GM18873 (cell line): Measurements from ENCODE around the gene COL6A1.
"Not testable (repeated sequence)": the region's sequence is repeated elsewhere in the genome, so short reads cannot be mapped to it uniquely, and the experiment has no call there.

Experiments used
- ATAC-seq: cut with Tn5 transposase; IDR thresholded peaks from one replicate; pipeline ENCODE4 v1.9.1; 2021; ENCODE audit warnings: mild to moderate bottlenecking, moderate library complexity, moderate number of reproducible peaks; ENCODE audit not compliant: unreplicated experiment, low FRiP score

Gene COL6A1

DNA sequence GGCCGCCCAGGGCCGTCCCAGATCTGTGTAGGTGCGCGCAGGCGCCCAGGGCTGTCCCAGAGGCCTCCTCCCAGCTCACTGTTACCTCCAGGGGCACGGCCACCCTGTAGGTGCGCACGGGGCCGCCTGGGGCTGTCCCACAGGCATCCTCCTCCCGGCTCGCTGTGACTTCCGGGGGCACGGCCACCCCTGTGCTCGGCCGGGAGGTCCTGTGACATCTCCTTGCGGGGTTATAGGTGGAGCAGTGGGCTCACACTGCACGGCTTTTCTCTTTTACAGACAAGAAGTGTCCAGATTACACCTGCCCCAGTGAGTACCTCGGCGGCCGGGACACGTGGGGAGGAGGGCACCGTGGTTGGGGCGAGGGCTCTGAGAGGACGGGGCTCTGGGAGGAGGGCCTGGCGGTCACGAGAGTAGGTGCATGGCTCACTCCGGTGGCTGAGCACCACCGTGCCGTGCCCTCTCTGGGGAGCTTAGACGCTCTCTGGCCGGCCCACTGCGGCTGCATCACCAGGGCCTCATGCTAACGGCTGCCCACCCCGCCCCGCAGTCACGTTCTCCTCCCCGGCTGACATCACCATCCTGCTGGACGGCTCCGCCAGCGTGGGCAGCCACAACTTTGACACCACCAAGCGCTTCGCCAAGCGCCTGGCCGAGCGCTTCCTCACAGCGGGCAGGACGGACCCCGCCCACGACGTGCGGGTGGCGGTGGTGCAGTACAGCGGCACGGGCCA, 21.4 kb downstream of the COL6A1 start:
- no peak for ATAC-seq

DNA sequence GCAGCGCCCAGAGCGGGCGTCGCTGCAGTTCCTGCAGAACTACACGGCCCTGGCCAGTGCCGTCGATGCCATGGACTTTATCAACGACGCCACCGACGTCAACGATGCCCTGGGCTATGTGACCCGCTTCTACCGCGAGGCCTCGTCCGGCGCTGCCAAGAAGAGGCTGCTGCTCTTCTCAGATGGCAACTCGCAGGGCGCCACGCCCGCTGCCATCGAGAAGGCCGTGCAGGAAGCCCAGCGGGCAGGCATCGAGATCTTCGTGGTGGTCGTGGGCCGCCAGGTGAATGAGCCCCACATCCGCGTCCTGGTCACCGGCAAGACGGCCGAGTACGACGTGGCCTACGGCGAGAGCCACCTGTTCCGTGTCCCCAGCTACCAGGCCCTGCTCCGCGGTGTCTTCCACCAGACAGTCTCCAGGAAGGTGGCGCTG, 22.0 kb downstream of the COL6A1 start:
- ATAC-seq: no peak

DNA sequence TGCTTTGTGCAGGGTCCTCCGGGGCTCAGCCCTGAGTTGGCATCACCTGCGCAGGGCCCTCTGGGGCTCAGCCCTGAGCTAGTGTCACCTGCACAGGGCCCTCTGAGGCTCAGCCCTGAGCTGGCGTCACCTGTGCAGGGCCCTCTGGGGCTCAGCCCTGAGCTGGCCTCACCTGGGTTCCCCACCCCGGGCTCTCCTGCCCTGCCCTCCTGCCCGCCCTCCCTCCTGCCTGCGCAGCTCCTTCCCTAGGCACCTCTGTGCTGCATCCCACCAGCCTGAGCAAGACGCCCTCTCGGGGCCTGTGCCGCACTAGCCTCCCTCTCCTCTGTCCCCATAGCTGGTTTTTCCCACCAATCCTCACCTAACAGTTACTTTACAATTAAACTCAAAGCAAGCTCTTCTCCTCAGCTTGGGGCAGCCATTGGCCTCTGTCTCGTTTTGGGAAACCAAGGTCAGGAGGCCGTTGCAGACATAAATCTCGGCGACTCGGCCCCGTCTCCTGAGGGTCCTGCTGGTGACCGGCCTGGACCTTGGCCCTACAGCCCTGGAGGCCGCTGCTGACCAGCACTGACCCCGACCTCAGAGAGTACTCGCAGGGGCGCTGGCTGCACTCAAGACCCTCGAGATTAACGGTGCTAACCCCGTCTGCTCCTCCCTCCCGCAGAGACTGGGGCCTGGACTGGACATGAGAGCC, 22.7 kb downstream of the COL6A1 start:
- ATAC-seq: no peak

DNA sequence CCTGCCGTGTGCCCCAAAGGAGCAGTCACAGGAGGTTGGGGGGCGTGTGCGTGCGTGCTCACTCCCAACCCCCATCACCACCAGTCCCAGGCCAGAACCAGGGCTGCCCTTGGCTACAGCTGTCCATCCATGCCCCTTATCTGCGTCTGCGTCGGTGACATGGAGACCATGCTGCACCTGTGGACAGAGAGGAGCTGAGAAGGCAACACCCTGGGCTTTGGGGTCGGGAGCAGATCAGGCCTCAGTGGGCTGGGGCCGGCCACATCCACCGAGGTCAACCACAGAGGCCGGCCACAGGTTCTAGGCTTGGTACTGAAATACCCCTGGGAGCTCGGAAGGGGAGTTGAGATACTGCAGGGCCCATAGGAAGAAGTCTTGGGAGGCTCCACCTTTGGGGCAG, 23.5 kb downstream of the COL6A1 start:
- no peak for ATAC-seq

DNA sequence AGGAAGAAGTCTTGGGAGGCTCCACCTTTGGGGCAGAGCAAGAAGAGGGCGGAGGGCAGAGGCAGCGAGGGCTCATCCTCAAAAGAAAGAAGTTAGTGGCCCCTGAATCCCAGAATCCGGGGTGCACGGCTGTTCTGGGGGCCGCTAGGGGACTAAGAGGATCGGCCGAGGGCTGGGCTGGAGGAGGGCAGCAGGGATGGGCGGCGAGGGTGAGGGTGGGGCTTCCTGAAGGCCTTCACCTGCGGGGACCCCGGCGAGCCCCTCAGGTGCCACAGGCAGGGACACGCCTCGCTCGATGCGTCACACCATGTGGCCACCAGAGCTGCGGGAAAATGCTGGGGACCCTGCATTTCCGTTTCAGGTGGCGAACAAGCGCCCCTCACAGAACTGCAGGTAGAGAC, 23.9 kb downstream of the COL6A1 start:
- ATAC-seq: no peak

DNA sequence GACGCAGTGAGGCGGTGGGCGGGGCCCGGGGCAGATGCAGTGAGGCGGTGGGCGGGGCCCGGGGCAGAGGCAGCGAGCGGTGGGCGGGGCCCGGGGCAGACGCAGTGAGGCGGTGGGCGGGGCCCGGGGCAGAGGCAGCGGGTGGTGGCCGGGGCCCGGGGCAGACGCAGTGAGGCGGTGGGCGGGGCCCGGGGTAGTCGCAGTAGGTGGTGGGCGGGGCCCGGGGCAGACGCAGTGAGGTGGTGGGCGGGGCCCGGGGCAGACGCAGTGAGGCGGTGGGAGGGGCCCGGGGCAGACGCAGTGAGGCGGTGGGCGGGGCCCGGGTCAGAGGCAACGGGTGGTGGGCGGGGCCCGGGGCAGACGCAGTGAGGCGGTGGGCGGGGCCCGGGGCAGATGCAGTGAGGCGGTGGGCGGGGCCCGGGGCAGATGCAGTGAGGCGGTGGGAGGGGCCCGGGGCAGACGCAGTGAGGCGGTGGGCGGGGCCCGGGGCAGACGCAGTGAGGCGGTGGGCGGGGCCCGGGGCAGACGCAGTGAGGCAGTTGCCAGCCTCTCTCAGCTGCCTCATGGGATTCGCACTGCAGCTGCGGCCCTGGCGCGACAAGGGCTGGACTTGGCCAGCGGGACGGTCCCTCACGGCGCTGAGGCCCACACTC, 24.4 kb downstream of the COL6A1 start:
- ATAC-seq: not testable (repeated sequence)

DNA sequence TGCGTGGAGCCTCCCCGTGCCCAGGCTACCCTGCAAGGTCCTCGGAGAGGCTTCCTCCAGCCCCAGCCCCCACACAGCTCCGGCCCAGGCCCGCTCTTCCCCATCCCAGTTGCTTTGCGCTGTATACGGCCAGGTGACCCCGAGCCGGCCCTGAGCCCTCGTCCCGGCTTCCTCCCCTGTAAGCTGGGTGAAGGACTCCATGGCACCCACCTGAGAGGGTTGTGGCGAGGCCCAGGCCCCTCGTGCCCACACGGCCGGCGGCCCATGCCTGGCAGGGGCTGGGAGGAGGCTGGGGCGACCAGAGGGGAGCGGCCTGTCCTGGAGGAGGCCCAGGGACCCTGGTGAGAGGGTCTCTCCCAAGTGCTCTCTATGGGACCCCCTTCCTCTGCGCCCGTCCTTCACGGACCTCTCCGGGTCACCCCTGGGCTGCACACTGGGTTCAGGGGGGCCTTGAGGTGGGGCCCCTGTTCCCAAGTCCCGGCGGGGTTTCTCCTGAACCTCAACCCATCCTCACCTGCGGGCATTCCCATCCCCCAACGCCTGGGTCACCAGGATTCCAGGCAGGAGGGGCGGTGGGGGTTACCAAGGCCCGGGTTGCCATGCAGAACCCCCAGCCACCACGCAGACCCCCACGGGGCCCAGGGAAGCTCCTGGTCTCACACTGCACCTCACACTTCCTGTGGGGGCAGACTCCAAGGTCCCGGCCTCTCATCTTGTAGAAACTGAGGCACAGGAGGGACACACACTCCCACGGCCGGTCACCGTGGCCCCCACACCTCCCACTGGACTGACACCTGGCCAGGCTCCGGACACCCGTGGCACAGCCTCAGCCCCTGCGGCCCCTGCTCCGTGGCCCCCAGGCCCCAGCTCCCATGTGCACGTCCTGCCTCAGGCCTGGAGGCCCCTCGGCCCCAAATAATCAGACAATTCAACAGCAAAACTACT, 25.2 kb downstream of the COL6A1 start:
- ATAC-seq: no peak

DNA sequence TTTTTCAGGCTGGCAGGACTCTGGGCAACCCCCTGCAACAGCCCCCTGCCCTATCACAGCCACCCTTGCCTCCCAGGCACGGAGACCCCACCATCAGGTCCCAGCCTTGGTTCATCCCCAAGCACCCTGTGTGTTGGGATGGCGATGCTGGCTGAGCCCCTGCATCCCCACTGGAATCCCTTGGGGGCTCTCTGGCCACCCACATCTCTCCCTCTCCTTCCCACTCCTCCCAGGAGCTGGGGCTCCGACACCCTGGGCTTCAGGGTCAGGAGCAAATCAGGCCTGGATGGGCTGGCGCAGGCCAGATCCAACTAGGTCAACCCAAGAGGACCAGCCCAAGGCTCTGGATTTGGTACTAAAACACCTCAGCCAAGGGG, 25.9 kb downstream of the COL6A1 start:
- no peak for ATAC-seq

DNA sequence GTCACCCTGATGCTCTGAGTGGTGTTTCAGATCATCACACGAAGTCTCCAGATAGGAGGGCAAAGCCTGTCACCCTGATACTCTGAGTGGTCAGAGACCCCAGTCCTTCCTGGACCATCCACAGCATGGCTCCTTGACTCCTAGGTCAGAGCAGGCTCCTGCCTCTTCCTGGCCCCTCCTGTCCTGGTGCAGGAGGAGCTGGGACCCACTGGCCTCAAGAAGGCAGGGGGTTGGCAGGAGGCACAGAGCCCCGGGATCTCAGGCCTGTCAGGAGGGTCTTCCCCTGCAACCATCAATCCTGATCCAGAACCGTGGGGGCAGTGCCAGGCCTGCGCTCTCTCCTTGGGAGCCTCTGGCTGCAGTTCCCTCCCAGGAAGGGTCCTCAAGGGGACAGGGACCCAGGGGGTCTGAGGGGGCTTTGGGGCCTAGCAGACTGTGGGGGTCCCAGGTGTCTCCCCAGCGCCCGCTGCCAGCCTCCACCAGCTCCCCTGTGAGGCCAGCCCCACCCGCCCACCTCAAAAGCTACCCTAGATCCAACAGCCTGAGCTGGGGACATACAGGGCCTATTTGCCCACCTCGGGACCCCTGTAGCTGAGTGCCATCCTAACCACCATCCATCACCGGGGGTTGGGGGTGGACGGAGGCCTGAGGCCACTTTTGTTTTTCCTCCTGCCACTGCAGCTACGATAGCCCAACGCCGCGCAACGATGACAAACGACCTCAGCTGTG, 27.5 kb downstream of the COL6A1 start:
- ATAC-seq: no peak

DNA sequence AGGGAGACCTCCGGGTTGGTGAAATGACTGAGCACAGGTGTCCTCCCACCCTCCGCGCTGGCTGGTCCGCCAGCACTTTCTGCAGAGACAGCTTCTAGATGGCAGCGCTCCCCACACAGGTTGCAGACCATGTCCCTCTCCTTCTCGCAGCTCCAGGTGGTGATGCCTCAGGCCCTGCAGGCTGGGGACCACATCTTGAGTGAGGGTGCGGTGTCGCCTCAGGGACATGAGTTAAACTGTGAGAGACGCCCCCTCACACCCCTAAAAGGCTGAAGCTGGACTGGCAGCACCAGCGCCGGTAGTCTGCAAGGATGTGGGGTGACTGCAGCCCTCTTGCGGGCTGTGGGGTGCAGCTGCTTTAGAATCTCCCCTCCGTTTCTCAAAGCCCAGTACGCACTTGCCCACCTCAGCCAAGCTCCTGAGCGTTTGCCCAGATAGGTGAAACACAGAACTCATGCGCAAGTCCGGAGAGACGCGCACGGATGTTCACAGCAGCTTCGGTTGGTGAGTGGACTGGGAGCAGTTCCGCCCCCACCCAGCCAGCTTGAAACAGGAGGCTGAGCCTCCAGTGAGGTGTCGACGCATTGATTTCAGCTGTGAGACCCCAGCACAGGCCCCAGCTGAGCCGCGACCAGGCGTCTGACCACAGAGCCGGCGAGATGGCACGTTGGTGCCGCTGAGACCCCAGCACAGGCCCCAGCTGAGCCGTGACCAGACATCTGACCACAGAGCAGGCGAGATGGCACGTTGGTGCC, 28.6 kb downstream of the COL6A1 start:
- ATAC-seq: no peak

DNA sequence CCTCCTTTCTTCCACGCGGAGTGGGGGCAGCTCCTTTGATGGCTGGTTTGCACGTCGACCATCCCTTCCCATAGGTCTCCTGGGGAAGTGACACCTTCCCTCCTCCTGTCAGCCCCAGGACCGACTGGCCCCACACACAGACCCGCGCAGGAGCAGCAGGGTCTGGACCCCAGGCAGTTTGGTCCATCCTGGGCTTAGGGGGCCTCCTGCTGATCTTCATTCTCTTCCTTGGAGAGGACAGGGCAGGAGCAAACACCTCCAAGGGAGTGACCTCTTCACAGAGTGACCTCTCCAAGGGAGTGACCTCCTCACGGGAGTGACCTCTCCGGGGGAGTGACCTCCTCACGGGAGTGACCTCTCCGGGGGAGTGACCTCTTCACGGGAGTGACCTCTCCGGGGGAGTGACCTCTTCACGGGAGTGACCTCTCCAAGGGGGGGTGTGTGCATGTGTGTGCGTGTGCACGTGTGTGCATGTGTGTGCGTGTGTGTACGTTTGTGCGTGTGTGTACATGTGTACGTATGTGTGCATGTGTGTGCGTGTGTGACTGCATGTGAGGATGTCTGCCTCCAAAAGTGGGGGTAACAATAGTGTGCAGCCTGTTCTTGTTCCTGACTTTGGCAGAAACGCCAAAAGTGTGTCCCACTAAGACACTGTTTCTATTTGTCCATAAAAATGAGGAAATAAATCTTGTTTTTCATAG, 29.8 kb downstream of the COL6A1 start:
- ATAC-seq: no peak

DNA sequence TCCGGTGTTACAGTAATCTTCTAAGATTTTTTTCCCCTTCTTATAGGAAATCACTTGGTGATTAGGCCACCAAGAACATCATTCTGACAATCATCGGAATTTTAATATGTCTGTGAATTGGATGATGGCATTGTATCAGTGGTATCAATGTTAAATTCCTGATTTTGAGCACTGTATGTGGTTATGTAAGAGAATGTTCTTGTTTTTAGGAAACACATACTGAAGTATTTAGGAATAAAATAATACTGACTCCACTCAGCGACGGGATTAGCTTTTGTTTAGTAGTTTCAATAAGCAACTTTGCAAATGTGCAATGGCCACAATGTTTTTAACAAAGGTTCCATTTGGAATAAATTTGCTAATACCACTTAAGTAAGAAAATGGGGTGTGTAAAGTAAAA, 30.6 kb downstream of the COL6A1 start:
- ATAC-seq: no peak

DNA sequence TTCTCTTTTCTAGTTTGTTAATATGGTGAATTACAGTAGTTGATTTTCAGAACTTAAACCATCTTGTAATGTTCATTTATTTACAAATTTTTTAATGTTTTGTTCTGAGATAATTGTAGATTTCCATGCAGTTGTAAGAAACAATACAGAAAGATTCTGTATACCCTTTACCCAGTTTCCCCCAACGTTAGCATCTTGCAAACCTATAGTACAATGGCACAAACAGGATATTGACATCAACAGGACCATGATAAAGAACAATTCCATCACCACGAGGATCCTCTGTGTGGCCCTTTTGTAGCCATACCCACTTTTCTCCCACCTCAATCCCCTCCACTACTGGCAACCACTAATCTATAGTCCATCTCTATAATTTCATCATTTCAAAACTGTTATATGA, 33.3 kb downstream of the COL6A1 start:
- no peak for ATAC-seq

DNA sequence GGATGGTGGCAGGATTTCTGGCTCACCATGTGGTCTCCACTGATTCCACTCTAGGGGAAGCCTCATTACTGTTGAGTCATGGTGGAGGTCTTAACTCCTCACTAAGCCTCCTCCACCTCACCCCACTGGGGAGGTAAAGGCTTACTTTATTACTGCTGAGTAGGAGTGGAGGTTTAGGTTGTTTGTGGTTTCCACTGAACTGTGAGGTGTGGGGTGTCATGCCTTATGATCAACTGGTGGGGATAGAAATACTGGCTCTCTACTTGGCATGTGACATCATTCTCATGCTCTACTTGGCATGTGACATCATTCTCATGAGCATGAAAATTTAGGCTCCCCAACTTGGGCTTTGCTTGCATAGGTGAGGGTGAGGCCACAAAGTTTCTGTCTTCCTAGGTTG, 35.6 kb downstream of the COL6A1 start:
- ATAC-seq: no peak

DNA sequence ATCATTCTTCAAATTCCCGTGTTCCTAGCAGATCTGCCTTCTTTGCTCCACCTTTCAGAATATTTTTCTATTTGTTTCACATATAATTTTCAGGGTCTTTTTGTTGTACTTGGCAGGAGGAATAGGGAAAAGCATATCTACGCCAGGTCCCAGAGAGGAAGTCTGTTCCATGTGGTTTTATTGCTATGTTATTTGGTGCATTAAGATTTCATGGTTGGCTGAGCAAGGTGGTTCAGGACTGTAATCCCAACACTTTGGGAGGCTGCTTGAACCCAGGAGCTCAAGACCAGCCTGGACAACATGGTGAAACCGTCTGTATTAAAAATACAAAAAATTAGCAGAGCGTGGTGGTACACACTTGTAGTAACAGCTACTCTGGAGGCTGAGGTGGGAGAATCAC, 36.1 kb downstream of the COL6A1 start:
- ATAC-seq: no peak

DNA sequence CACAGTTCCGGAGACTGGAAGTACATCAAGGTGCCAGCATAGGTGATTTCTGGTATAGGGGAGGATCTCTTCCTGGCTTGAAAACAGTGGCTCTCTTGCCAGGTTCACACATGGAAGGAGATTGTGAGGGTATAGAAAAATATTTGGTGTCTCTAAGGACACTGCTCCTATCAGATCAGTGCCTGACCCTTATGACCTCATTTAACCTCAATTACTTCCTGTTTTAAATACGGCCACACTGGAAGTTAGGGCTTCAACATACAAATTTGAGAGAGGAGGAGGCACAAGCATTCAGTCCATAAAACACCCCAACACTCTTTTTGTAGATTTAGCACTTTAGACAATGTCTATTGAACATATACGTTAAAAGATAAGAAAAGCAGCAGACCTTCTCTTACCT, 37.0 kb downstream of the COL6A1 start:
- ATAC-seq: no peak

DNA sequence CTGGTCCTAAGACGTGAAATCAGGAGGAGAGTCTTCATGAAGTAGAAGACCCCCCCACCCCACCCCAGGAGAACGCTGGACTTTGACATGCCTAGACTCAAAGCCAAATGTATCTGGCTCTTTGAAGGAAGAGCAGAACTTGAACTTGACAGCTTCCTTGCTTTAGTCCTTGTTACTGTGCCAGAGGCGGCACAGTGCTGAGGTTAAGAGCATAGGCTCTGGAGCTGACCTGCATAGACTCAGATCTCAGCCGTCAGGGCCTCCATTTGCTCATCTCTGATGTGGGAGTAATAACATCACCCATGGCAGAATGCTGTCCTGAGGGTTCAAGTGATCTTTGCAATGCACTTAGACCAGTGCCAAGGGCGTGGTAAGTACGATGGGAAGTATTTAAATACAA, 39.0 kb downstream of the COL6A1 start:
- ATAC-seq: no peak

DNA sequence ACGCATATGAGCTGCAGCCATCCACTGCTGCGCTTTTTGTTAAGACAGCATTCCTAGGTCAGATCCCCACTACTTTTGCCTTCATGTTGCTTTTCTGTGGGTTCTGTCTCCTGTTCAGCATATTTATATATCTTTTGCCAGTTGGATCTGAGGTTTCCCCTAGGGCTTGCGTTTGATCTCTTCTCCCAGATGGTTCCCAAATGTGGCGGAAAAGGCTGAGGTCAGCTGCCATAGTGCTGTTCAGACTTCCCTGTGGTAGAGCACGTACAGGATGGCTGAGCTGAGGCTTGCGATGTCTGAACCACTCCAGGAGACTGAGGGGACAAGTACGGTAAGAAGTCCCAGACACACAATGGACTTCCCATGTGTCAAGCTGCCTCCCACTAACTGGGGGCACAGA, 39.8 kb downstream of the COL6A1 start:
- ATAC-seq: no peak
